AG10803 (cell line): Measurements from ENCODE around the gene PTPRE.

Experiments
- DNase-seq: peaks from one replicate; pipeline ENCODE4 v3.0.0; 2010; ENCODE audit warnings: low read depth
- H3K4me3 ChIP-seq: 2 replicates; pipeline ENCODE4 v1.5.1; 2011; ENCODE audit warnings: mild to moderate bottlenecking, low read length, control low read depth
- TF ChIP-seq, protein P1 (sequence below): conservative IDR thresholded peaks from 2 replicates; pipeline ENCODE4 v1.5.1; 2011; ENCODE audit warnings: mild to moderate bottlenecking, low read length, control low read depth, inconsistent platforms

Gene PTPRE

DNA sequence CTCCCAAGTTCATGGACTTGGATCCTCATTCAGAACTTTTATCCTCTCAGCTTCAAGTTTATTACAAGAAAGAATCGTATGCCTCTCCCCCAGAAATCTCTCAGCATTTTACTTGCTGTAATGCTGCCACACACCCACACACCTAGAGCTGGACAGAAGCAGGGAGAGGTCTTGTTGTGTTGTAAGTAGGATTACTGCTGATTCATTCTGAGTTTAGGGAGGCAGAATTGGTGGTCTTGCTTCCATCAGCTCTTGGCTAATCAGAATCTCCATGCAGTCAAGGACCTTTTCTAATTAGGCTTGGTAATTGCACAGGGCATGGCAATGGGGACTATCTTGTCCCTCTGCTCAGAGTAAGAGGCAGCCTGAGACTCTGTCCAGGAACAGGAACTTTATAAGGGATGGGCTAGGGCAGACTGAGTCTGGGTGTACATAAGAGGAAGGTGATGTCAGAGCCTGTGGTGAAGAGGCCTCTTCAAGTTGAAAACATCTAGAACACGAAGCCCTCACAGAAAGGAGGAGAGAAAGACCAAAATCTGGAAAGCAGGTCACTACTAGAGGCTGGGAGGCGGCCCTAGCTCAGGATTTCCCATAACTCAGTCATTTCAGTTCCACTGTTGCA is 7.0 kb upstream of the PTPRE start:
- H3K4me3 ChIP-seq: no peak overlapping the region
- no peak for DNase-seq
- TF ChIP-seq, protein P1, sequence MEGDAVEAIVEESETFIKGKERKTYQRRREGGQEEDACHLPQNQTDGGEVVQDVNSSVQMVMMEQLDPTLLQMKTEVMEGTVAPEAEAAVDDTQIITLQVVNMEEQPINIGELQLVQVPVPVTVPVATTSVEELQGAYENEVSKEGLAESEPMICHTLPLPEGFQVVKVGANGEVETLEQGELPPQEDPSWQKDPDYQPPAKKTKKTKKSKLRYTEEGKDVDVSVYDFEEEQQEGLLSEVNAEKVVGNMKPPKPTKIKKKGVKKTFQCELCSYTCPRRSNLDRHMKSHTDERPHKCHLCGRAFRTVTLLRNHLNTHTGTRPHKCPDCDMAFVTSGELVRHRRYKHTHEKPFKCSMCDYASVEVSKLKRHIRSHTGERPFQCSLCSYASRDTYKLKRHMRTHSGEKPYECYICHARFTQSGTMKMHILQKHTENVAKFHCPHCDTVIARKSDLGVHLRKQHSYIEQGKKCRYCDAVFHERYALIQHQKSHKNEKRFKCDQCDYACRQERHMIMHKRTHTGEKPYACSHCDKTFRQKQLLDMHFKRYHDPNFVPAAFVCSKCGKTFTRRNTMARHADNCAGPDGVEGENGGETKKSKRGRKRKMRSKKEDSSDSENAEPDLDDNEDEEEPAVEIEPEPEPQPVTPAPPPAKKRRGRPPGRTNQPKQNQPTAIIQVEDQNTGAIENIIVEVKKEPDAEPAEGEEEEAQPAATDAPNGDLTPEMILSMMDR: no peak

DNA sequence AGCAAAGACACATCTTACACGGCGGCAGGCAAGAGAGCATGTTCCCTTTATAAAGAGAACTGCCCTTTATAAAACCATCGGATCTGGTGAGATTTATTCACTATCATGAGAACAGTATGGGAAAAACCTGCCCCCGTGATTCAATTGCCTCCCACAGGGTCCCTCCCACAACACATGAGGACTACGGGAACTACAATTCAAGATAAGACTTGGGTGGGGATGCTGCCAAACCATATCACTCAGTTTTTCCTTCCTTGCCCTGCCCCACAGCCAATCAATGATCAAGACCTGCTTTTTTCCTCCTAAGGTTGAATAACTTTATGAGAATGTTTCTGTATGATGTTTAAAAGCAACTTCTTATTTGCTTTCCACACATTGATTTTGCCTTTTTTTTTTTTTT is 3.1 kb upstream of the PTPRE start:
- TF ChIP-seq, protein P1: no peak
- no peak for DNase-seq
- H3K4me3 ChIP-seq: no peak overlapping the region

DNA sequence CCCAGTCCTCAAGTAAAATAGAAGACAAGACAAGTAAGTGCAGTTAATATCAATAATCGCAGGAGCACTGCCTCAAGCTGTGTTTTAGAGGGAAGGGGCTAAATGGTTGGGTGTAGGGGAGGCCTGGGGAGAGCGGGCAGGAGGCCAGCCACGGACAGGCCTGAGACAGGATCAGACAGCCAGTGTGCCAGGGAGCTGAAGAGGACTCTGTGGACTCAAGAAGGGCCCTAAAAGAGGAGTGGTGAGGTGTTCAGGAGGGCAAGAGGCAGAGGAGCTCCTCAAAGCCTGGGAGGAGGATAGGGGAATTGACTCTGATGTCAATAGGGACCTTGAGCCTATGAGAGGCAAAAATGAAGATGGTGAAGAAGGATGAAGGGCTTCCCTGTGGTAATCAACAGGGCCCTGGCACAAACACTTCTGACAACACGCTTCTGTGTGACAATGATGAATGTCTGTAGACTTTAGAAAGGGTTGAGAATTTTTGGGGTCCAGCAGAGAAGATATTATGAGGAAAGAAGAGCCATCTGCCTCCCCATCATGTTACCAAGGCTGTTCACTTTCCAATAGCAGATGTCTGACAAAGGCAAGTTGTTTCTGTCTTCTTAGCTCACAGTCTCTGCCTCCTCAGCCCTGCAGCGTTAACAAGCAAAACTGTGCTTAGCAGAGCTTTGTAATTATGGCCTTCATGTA is 2.4 kb upstream of the PTPRE start:
- DNase-seq: no peak
- TF ChIP-seq, protein P1: no peak
- H3K4me3 ChIP-seq: no peak overlapping the region

DNA sequence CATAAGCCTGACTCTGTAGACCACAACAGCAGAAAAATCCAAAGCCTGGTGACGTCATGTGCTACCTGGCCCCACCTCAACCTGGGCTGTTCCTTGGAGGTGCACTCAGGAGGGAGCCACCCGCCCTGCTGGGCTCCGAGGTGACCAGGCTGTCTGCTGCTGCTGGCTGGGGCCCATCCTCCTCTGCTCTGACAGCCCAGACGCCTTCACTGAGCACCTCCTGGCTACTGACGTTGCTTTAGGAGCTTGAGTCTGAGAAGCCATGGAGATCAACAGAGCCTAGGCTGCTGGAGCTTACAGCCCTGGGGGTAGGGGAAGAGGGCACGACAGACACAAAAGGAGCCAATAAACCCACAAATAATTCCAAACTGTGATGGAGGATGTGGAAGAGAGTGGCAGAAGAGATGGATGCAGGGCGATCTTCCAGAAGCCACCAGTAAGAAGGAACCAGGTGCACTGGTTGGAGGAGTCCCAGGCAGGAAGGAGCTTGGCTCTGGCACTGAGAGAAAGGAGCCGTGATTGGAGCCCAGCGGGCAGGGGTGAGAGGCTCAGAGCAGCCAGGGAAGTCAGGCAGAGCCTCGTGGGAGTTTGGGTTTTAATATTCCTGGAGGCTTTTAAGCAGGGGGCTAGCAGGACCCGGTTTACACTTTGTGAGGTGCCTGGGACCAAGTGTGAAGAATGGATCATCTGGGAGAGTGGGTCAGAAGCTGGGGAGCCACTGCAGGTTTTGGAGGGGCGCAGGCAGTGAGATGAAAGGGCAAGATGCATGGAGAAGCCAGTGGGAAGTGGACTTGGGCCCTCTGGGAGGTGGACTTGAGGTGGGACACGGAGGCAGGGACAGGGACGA is 1.7 kb upstream of the PTPRE start:
- no peak for DNase-seq
- no peak overlapping the region for H3K4me3 ChIP-seq
- TF ChIP-seq, protein P1: no peak

DNA sequence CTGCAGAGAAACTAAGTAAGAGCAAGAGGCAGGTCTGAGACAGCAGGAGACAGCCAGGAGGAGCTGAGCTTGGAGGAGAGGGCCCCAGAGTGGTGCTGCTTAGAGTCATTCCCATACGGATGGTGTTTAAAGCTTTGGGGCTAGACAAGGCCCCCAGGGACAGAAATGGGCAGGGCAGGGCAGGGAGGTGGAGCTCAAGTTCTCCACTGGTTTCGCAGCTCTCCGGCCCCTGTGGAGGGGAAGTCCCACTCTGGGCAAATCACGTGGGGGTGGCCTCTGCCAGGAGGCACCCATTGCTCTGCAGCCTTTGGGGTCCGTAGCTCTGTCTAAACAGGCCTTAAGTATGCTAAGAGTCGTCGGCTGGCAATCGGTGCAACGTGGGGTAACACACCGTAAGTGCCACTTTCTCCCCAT is 1.0 kb upstream of the PTPRE start:
- no peak for DNase-seq

DNA sequence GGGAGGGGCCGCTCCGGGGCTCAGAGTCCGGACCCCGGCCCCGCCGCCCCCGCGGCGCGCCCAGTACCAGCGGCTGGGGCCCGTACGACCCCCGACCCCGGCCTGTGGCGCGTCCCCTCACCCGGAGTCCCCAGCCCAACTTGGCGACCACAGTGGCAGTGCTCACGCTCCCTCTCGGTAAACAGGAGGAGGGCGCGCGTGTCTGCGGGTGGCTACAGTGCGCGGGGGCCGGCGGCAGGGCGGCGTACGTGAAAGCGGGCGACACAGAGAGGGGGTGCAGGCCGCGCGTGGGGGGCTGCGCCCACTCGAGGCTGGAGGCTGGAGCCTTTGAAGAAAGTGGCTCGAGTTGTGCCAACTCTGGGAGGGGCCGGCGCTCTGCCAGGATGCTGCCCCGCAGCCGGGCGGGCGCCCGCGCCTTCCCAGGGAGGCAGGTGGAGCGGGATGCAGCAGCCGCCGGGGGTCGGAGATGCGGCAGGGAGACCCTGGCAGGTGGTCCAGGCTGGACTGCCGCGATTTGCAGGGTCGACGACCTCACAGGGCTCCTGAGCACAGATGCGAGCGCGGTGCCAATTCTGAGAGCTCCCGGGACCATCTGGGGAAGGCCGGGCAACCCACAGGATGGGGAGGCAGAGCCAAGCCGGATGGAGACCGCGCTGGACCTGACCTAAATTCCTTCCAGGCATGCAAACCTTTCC is 655 bp downstream of the PTPRE start:
- TF ChIP-seq, protein P1: no peak
- peak overlapping the region; percentile 43 for H3K4me3 ChIP-seq
- DNase-seq: peak; percentile 82

More for the DNA sequence above, 1.0 kb upstream of the PTPRE start:
- H3K4me3 ChIP-seq: no peak overlapping the region
- TF ChIP-seq, protein P1: no peak
